GM10266 (cell line): ENCODE data around the gene ATE1.

ENCODE experiments used
- DNase-seq: peaks from one replicate; pipeline ENCODE4 v3.0.0; 2012; ENCODE audit errors: extremely low spot score
- CTCF ChIP-seq: IDR thresholded peaks from 2 replicates; pipeline ENCODE4 v1.5.1; 2012; ENCODE audit warnings: mild to moderate bottlenecking, low read depth; ENCODE audit not compliant: control insufficient read depth, insufficient read depth; ENCODE audit errors: missing control alignments

ATE1 gene

GRCh38 chr10:121796342-121796741, 131.5 kb downstream of the ATE1 start:
- no peak for DNase-seq
- TF ChIP-seq CTCF: no peak

- DNase-seq: no peak
- TF ChIP-seq CTCF: no peak
These were observed 135.6 kb downstream of the ATE1 start for GRCh38 chr10:121792198-121792597.

GRCh38 chr10:121791761-121792160, 136.1 kb downstream of the ATE1 start:
- no peak for DNase-seq
- no peak for TF ChIP-seq CTCF

- no peak for TF ChIP-seq CTCF
- no peak for DNase-seq
These were observed 139.1 kb downstream of the ATE1 start for GRCh38 chr10:121788717-121789116.

- no peak for TF ChIP-seq CTCF
- DNase-seq: no peak
These were observed 139.7 kb downstream of the ATE1 start for GRCh38 chr10:121788115-121788514.

- no peak for DNase-seq
- TF ChIP-seq CTCF: no peak
These were observed 140.7 kb downstream of the ATE1 start for GRCh38 chr10:121787169-121787568.

GRCh38 chr10:121783782-121784372, 144.0 kb downstream of the ATE1 start:
- TF ChIP-seq CTCF: no peak
- no peak for DNase-seq
